OCI-LY7 (cell line): ENCODE measurements around the gene LRRC59.
"Not testable (repeated sequence)": the region's sequence is repeated elsewhere in the genome, so short reads cannot be mapped to it uniquely, and the experiment has no call there.

ENCODE experiments used
- EZH2phosphoT487 ChIP-seq: fragments of 200-600 bp; sonication (generic); IDR thresholded peaks from 2 replicates; pipeline ENCODE4 v1.6.1; 2018; ENCODE audit warnings: low read depth, borderline replicate concordance, mild to moderate bottlenecking, mixed run types, antibody characterized with exemption, low read length, moderate library complexity, mixed read lengths
- TF ChIP-seq, protein P1 (sequence below): fragments of 200-600 bp; sonication (generic); conservative IDR thresholded peaks from 2 replicates; pipeline ENCODE4 v1.5.1; 2014; ENCODE audit warnings: mild to moderate bottlenecking, antibody characterized with exemption, low read length, moderate library complexity, mixed read lengths

DNA sequence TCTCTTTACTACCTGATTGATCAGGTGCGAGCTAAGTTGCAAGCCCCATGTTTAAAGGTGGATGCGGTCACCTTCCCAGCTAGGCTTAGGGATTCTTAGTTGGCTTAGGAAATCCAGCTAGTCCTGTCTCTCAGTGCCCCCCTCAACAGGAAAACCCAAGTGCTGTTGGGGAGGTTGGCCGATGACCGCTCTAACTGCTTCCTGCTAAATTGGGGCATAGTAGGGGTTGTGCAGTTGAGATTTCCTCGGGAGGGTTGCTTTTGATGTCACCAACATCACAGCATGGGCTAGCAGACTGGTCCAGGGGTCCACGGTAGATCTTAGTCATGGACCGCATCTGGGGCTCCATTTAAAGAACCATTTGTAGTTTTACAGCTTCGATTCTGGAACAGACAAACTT, 2.3 kb upstream of the LRRC59 start:
- TF ChIP-seq, protein P1, sequence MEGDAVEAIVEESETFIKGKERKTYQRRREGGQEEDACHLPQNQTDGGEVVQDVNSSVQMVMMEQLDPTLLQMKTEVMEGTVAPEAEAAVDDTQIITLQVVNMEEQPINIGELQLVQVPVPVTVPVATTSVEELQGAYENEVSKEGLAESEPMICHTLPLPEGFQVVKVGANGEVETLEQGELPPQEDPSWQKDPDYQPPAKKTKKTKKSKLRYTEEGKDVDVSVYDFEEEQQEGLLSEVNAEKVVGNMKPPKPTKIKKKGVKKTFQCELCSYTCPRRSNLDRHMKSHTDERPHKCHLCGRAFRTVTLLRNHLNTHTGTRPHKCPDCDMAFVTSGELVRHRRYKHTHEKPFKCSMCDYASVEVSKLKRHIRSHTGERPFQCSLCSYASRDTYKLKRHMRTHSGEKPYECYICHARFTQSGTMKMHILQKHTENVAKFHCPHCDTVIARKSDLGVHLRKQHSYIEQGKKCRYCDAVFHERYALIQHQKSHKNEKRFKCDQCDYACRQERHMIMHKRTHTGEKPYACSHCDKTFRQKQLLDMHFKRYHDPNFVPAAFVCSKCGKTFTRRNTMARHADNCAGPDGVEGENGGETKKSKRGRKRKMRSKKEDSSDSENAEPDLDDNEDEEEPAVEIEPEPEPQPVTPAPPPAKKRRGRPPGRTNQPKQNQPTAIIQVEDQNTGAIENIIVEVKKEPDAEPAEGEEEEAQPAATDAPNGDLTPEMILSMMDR, result not testable (repeated sequence)
- TF ChIP-seq EZH2phosphoT487, result not testable (repeated sequence)
